BE2C (cell line): Measurements from ENCODE around the gene RRP1B.
"Not testable (repeated sequence)": the region's sequence is repeated elsewhere in the genome, so short reads cannot be mapped to it uniquely, and the experiment has no call there.

Experiments used
- DNase-seq: peaks from one replicate; pipeline ENCODE4 v3.0.0-alpha.2; 2020
- H3K27me3 ChIP-seq: fragments of 250-450 bp; sonication (Bioruptor Pico); 2 replicates; pipeline ENCODE4 v1.5.1; 2020; ENCODE audit warnings: mild to moderate bottlenecking
- H3K36me3 ChIP-seq: fragments of 250-450 bp; sonication (Bioruptor Pico); 2 replicates; pipeline ENCODE4 v1.5.1; 2020; ENCODE audit warnings: mild to moderate bottlenecking
- H3K4me1 ChIP-seq: fragments of 250-450 bp; sonication (Bioruptor Pico); 2 replicates; pipeline ENCODE4 v1.5.1; 2020
- H3K4me3 ChIP-seq: 2 replicates; pipeline ENCODE4 v1.5.1; 2011; ENCODE audit warnings: low read depth, low read length
- H3K9me3 ChIP-seq: fragments of 250-450 bp; sonication (Bioruptor Pico); 2 replicates; pipeline ENCODE4 v1.5.1; 2020
- TF ChIP-seq, protein P1 (sequence below): IDR thresholded peaks from 2 replicates; pipeline ENCODE4 v1.5.1; 2012; ENCODE audit warnings: mild to moderate bottlenecking, low read depth, low read length

The RRP1B gene

DNA sequence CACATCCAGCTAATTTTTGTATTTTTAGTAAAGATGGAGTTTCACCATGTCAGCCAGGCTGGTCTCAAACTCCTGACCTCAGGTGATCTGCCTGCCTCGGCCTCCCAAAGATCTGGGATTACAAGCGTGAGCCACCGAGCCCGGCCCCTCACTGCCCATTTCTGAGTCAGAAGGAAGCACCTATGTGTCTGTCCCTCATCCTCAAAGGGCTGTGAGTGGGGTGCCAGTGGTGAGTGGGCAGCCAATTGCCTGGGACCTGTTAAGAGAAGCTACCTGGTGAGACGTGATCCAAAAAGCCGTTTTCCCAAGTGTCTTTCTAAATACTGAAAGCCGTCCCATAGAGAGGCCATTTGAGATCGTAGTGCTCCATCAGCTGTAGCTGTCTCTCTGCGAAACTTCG, 32.4 kb downstream of the RRP1B start:
- Histone ChIP-seq H3K4me3 (no peak overlapping the region), H3K36me3 (peaks cover 83% of the 10 kb centered on the region), H3K27me3 (no peaks in the 10 kb centered on the region), H3K4me1 (no peaks in the 10 kb centered on the region), H3K9me3 (no peaks in the 10 kb centered on the region)
- no peak for DNase-seq
- TF ChIP-seq, protein P1, sequence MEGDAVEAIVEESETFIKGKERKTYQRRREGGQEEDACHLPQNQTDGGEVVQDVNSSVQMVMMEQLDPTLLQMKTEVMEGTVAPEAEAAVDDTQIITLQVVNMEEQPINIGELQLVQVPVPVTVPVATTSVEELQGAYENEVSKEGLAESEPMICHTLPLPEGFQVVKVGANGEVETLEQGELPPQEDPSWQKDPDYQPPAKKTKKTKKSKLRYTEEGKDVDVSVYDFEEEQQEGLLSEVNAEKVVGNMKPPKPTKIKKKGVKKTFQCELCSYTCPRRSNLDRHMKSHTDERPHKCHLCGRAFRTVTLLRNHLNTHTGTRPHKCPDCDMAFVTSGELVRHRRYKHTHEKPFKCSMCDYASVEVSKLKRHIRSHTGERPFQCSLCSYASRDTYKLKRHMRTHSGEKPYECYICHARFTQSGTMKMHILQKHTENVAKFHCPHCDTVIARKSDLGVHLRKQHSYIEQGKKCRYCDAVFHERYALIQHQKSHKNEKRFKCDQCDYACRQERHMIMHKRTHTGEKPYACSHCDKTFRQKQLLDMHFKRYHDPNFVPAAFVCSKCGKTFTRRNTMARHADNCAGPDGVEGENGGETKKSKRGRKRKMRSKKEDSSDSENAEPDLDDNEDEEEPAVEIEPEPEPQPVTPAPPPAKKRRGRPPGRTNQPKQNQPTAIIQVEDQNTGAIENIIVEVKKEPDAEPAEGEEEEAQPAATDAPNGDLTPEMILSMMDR: no peak

DNA sequence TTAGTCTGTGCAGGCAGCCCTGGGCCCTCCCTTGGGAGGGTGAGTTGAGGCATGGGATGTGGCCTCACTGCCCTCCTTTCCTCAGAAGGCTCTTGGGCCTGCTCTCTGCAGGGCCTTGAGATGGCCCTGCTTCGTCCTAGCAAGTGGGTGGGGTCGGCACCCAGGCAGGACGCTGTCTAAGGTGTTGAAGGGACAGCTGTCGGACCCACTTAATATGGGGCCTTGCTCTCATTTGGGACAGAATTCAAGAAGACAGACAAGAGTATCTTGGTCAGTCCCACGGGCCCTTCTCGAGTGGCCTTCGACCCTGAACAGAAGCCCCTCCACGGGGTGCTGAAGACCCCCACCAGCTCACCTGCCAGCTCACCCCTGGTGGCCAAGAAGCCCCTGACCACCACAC, 33.6 kb downstream of the RRP1B start:
- no peaks in the 10 kb centered on the region for H3K9me3 ChIP-seq
- TF ChIP-seq, protein P1: no peak

GRCh38 chr21:43693981-43694380, 34.6 kb downstream of the RRP1B start:
- Histone ChIP-seq H3K27me3 (no peaks in the 10 kb centered on the region), H3K36me3 (peaks cover 61% of the 10 kb centered on the region), H3K9me3 (no peaks in the 10 kb centered on the region), H3K4me3 (no peak overlapping the region), H3K4me1 (no peaks in the 10 kb centered on the region)
- DNase-seq: no peak
- TF ChIP-seq, protein P1: no peak

More for the DNA sequence above, 33.6 kb downstream of the RRP1B start:
- no peak for DNase-seq
- Histone ChIP-seq H3K4me1 (no peaks in the 10 kb centered on the region), H3K4me3 (no peak overlapping the region), H3K36me3 (peaks cover 71% of the 10 kb centered on the region), H3K27me3 (no peaks in the 10 kb centered on the region)

DNA sequence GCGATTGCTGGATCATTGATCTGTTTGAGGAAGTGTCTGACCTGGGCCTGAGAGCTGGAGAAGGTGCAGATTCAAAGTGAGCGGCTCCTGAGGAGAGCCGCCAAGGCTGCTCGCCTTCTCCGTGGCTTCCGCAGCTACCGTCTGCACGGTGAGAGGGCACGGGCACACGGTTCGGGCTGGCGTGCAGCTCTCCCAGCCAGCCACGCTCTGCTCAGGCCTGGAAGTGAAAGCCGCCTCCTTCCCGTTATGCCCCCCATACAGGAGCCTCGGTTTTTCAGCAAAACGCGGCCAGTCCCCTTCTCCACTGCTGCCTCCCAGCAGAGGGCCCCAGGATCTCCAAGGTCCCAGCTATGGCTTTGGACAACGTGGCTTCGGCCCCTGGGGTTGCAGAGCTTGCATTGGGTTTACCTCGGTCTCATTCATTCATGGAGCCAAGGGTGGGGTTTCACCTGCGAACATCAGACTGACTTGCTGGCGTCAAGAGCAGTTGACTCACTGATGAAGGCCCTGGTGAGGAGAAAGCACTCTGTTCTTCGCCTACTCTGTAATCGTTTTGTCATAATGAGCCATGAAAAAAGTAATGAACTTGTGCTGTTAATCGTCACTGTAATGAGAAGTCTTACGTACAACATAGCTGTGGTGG, 35.2 kb downstream of the RRP1B start:
- Histone ChIP-seq H3K36me3 (peaks cover 55% of the 10 kb centered on the region), H3K4me1 (no peaks in the 10 kb centered on the region), H3K27me3 (no peaks in the 10 kb centered on the region), H3K4me3 (no peak overlapping the region), H3K9me3 (no peaks in the 10 kb centered on the region)
- TF ChIP-seq, protein P1: no peak
- no peak for DNase-seq

- no peak for DNase-seq
- H3K27me3 ChIP-seq: no peaks in the 10 kb centered on the region
- no peaks in the 10 kb centered on the region for H3K9me3 ChIP-seq
- TF ChIP-seq, protein P1: no peak
- no peak overlapping the region for H3K4me3 ChIP-seq
- H3K36me3 ChIP-seq: peaks cover 39% of the 10 kb centered on the region
- no peaks in the 10 kb centered on the region for H3K4me1 ChIP-seq
Measured at GRCh38 chr21:43696214-43696613, 36.9 kb downstream of the RRP1B start.

DNA sequence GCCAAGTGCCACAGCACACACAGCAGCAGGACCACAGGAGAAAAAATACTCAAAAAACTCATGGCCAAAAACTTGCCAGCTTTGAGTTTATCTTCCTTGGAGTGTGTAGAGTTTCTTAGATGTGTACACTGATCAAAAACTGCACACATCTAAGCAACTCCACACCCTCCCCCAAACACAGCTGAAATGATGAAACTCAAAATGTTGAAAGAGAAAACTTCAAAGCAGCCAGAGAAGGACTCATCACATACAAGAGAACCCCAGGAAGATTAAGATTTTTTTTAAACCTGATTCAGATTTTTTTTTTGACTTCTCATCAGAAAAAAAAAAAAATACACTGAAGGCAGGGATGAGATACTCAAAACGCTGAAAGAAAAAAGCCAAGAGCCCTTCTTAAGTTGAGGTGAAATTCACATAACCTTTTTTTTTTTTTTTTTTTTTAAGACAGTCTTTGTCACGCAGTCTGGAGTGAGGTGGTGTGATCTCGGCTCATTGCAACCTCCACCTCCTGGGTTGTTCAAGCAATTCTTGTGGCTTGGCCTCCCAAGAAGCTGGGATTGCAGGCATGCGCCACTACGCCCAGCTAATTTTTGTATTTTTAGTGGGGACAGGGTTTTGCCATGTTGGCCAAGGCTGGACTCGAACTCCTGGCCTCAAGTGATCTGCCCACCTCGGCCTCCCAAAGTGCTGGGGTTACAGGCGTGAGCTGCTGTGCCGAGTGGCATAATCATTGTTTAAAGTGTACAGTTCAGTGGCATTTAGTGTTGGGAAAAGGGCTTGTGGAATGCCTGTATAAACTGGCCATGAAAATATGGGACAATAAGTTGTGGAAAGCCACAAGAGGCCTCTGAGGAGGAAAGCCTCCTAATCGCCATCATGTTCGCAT, 38.6 kb downstream of the RRP1B start:
- TF ChIP-seq, protein P1: no peak
- no peaks in the 10 kb centered on the region for H3K9me3 ChIP-seq
- no peaks in the 10 kb centered on the region for H3K27me3 ChIP-seq
- DNase-seq: no peak
- H3K4me1 ChIP-seq: no peaks in the 10 kb centered on the region
- peaks cover 21% of the 10 kb centered on the region for H3K36me3 ChIP-seq
- no peak overlapping the region for H3K4me3 ChIP-seq

GRCh38 chr21:43699492-43699777, 40.1 kb downstream of the RRP1B start:
- H3K4me1 ChIP-seq, H3K27me3 ChIP-seq, H3K9me3 ChIP-seq, H3K36me3 ChIP-seq, H3K4me3 ChIP-seq, DNase-seq: not testable (repeated sequence)
